Hepatic stellate cell (primary cell): ENCODE data around the gene DNMT3A.

Experiments
- DNase-seq: peaks from one replicate; pipeline ENCODE4 v3.0.0; 2011; ENCODE audit warnings: low spot score

Gene DNMT3A

DNA sequence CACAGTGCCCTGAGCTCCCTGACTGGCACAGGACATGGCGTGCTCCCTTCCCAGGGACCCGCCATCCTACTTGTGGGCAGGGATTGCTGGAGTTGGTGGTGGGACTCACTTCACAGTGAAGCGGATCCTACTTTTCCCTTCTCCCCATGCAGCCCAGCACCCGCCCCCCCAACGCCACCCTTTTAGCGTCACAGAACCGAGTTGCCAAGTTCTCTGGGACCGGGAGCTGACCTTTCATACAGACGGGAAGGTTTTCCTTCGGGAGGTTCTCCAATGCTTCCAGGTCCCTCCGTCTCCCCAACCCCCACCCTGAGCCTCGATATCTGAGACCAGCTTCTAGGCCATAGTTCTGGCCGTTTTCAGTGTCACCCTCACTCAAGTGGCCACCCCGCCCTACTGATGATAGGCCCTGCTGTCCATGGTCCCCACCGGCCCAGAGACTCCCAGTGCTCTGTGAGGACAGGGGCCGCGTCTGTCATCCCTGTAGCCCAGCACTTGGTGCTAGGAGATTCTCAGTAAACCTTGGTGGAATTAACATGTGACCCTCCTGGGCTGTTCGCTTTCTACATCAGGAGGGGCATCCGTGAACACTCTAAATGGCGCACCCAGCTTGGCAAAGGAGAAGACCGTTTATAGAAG, 1.6 kb upstream of the DNMT3A start:
- DNase-seq = no peak

DNA sequence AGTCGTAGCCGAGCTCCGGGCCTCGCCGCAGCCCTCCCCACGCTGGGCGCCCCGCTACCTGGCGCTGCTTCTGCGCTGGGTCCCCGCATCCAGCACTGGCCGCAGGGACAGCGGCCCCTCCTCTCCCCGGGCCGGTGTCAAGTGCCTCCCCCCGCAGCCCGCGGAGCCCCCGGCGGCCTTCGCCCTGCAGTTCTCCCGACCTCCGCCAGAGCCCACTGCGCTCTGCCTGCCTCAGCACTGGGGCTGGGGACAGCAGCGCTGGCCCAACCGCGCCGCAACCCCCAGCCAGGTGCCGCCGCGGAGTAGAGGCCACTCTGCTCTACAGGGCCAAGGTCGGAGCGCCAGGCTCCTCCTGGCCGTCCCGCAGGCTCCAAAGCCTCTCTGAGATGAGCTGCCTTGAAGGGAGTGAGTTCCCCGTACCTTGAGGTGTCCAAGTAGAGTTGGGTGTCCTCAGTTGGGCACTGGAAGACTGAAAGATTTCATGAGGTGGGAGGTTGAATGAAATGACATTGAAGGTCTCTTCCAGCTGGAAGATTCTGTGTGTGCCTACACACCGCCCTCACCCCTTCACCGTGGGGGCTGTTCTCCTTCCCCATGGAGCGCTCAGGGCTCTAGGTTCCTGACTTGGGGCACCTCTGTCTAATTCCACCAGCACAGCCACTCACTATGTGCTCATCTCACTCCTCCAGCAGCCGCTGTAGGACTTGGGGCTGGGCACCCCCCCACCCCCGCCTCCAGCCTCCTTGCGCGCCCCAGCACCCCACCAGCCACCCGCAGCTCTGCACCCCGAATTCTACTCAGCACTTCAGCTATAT, 854 bp upstream of the DNMT3A start:
- DNase-seq = peak; percentile 90

DNA sequence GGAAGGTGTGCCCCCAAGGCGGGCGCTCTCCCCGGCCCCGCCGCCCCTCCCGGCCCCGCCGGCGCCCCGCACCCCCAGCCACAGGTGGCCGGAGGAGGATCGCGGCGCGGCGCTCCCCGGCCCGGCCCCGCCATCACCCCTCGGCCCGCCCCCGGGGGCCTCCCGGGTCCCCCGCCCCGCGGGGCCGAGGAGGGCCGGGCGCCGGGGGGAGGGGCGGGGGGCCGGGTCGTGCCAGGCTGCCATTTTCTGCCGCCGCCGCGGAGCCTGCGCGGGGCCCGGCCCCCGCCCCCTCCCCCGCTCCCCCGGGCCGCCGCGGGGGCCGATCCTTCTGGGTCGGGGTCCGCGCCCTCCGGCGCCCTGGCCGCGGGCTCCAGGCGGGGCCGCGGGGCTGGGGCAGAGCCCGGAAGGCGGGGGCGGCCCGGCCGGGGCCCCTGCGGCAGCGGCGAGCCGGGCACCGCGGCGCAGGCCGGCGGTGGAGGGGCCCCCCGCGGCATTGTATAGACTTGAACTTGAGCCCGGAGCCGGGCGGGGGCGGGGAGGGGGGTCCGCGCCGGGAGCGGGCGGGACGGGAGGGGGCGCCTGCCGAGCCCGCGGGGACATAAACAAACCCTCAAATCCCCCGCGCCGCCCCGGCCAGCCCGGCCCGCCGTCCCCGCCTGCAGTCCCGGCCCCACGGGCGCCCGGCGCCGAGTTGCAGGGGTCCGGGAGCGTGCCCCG, 556 bp downstream of the DNMT3A start:
- DNase-seq = peak; percentile 34

DNA sequence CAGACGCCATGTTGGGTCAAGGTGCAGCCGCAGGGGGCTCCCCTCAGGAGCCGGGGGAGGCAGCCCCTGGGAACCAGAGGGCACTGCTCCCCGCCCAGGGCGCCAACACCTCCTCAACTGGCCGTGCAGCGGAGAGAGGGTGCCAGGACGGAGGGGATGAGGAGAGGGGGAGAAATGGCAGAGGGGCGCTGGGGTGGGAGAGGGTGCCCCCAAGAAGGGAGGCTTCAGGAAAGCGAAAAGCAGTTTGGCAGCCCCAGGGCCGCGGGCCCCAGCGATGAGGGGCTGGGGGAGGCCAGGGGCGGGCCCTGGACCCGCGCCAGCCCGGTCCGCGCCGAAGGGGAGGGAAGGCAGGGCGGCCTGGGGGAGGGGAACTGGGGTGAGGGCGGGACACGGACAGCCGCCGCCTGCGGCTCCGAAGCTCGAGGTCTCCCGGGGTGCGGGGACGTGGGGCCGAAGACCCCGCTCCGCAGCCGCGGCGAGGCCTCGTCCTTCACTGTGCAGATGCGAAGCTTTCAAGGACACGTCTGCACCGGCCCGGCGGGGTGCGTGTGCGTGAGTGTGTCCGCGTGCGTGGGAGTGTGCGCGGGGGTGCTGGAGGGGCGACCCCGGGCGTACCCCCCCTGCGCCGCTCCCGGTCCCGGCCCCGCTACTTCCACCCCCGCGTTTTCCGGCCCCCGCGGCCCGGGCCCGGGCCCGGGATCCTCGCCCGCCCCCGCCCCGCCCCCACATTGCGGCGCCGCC, 1.4 kb downstream of the DNMT3A start:
- no peak for DNase-seq

DNA sequence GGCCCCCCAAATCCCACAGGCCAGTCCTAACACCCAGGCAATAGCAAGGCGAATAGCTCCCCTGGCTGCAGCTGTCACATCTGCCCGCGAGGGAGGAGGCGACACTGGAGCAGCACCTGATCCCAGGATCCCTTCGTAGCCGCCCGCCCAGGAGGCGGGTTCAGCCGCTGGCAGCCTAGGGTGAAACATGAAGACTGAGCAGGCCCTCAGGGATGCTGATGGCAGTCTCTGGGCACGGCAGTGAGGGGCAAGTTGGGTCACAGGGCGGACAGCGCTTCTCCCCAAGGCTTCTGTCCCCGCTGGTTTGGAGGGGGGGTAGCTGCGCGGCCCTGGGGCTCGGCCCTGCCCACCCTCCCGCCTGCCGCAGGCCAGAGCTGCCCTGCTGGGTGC, 1.9 kb downstream of the DNMT3A start:
- DNase-seq = no peak

DNA sequence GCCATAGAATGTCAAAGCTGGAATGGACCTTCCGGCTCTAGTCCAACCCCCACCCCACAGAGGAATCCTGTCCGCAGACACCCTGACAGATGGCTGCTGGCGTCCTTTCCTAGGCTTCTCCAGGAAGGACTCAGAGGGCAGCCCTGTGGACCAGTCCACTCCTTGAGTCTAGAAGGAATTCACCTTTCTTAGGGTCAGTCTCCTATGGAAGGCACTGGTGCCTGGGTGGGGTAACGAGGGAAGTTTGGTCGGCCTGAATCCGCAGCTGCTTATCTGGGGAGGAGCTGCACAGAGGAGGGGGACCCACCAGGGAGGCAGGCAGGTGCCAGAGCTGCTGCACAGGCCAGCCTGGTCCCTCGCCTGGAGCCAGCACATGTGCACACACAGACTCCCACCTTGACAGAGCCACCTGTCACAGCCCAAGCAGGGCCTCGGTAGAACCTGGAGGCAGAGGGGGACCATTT, 2.5 kb downstream of the DNMT3A start:
- no peak for DNase-seq

DNA sequence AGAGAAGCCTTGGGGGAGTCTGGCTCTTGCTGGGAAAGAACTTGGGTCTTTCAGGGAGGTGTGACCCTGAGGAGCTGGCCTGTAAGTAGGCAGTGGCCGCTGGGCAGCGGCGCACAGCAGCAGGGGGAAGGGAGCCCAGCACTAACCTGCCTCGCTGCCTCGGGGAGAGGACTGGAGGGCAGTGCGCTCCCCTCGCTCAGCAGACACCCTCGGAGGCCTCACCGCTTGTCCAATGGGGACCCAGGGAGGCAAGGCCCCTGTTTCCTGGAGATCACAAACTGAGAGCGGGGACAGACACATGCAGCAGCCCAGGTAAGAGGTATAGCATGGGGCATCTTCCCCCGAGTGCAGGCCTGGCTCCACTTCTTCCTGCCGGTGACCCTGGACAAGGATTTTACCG, 3.3 kb downstream of the DNMT3A start:
- no peak for DNase-seq

DNA sequence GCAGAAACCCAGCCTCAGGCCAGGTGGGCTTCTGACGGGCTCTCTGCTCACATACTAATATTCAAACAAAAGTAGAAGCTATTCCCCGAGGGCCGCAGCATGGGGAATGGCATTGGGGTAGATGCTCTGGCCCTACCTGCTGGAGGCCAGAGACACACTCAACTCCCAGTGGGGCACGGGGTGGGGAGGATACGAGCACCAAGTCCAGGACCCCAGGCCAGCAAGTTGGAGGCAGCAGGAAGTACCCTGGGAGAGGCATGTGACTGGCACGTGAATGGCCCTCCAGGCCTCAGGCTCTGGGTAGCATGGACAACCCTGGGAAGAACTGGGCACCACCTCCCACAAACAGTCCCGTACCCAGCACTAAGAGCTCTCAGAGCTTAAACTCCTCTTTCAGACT, 3.8 kb downstream of the DNMT3A start:
- no peak for DNase-seq

DNA sequence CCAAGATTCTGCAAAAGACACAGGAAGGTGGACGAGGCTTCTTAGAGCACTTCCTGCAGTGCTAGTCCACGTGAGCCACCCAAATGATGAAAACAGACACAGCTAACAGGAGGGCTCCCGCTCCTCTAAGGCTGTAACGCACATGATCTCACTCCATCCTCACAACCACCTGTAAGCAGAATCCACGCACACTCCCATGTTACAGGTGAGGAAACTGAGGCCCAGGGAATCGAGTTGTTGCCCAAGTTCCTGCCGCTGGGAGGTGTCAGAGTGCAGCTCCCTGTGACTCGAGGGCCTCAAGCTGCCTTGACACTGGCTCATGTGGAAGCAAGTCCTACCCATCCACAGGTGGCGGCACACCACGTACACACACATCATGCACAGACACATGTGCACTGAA, 4.4 kb downstream of the DNMT3A start:
- no peak for DNase-seq

DNA sequence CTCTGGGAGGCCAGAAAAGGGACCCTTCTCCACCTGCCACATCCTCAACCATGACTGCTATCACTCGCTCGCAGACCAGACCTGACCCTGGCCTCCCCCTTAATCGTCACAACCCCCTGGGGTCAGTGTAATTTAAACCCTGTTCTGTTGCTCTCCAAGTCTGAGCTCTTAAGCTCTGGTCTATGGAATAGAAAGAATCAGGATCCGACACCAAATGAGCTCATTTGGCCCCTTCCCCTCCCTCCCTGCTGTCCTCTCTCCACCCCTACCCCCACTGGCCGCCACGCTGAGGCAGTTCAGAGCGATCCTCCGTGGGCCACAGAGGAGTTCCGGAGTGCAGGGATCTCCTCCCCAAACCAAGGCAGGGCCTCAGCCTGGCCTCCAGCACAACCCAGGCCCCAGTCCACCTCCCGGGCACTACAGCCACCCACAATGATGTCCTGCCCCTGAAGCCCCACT, 5.3 kb downstream of the DNMT3A start:
- DNase-seq = no peak

DNA sequence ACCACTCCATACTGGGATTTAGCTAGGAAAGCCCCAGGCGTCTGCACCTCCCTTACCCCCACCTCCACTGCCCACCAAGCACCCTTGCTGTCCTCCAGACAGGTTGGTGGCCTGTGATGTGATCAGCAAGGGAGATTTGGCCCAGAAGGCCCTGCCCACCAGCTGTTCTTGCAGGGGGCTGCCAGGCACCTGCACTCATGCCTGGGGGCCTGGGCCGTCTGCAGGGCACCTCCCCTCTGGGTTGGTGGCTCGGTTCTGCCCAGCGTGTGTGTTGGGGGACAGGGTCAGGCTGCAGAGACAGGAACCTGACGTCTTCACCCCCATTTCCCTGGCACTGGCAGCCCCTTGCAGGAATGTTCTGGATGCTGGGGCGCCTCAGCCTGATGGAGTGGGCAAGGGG, 5.8 kb downstream of the DNMT3A start:
- DNase-seq = no peak

DNA sequence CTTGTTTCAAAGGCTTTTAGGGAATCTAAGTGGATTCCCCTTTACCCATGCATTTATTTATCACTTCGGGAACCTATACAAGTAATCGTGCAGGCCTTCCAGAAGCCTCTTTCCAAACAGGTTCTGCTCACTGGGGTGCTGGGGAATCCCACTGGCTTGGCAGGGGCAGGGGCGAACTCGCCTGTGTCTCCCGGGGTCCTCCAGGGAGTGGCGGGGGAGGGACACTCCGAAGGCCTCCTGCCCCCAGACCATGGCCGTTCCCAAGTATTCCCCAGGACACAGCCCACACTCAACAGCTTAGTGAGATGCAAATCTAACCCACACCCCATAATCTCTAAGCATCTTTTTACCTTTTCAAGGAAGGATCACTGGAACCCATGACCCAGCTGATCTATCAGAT, 6.5 kb downstream of the DNMT3A start:
- no peak for DNase-seq

DNA sequence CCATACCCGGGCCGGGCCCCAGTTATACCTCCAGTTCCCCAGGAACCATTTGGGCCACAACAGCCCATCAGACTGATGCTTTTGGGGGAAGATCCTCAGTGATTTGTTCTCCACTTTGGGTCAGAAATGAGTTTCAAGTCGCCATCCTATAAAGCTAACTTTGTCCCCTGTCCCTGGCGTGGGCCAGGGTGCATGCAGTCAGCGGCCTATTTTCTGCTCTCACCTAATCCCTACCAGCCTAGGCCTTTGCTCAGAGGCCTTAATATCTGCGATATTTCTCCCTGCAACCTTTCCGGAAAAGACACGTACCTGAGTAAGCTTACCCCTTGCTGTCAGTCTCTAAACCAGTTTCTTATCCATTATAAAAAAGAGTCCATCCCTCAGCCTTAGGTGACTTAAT, 7.2 kb downstream of the DNMT3A start:
- no peak for DNase-seq

DNA sequence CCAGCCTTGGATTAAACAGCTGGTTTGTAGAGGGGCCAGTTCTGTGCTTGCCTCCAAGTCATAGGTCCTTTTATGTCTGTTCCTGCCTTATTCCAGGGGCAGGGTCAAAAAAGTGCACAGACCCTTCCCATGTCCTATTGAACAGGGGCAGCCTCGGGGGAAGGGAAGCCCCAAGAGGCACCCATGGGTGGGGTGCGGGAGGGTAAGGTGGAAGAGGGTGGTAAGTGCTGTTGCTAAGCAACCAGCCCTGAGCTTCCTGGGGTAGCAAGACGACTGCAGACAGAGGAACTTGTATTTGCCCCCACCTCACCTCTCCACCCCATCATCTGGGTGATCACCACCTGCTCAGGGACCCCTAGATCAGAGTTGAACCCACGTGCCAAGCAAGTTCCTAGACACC, 7.7 kb downstream of the DNMT3A start:
- no peak for DNase-seq

DNA sequence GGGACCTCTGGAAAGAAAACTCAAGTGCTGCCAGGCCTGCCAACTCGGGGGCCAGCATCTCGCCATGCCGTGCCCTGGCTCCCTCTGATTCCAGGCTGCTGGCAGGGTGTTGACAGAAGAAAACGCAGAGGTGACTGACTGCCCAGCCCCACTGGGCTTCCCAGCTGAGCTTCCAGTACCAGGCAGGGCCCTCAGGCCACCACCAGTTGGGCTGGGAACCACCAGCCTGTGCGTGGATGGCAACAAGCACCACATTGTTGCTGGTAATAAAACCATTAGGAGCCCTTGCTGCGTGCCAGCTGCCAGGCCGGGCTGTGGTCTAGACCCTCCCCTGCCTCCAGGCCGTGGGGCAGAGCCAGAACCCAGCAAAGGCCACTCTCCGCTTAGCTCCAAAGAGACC, 9.2 kb downstream of the DNMT3A start:
- no peak for DNase-seq

DNA sequence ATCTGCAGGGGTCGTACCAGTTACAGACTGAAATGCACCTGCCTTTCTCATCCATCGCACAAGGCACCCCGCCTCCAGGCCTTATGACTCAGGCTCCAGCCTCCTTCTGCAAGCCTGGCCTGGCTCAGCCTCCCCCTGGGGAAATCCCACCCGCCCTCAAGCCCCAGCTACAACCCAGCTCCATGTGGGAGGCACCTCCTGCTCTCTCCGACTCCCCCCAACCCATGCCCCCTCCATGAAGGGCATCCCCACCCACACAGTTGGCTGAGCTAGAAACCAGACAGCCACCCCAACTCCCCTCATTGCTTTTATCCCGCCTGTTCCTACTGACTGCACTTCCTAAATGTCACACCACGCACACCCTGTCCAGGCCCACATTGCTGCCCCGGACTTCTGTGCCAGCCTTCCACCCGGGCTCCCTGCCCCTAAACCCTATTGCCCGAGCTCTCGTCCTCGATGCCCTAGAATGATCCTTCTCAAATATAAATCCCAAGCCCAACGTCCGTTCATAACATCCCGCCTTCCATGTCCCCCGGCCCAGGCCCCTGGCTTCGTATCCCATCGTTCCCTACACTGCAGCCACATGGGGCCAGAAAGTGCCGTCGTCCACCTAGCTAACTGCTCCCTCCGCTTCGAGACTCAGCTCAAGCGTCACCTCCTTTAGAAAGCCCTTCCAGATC, 9.9 kb downstream of the DNMT3A start:
- no peak for DNase-seq

DNA sequence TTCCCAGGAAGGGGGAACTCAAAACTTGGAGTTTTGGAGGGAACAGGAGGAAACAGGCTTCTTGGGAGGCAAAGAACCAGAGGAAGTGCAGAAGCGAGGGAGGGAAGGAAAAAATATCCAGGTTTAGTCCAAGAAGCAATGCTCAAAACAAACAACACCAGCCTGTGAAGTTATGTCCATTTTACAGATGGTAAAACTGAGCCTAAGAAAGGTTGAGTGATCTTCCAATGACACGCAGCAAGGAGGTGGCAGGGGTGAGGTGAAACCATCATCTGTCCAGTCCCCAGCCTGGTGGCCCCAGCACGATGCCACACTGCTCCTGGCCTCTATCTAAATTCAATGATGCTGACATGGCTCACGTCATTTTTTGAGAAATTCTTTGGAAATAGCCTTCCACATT, 10.8 kb downstream of the DNMT3A start:
- no peak for DNase-seq

DNA sequence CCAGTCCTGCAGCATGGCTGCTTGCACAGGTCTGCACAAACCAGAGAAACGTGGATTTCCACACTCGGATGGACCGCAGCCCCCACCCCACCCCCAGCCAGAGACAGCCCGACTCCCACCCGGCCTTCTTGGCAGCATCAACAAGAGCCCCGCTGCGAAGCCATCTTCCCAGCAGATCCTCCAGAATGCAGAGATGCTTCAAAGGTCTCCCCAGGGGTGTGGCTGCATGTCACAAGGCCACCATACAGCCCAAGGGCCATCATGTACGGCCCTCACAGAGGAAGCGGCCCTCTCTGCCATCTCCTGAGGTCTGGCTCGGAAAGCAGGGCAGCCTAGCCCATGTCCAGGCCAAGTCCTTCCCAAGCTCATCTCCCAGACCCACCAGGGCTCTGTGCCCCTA, 11.5 kb downstream of the DNMT3A start:
- no peak for DNase-seq

DNA sequence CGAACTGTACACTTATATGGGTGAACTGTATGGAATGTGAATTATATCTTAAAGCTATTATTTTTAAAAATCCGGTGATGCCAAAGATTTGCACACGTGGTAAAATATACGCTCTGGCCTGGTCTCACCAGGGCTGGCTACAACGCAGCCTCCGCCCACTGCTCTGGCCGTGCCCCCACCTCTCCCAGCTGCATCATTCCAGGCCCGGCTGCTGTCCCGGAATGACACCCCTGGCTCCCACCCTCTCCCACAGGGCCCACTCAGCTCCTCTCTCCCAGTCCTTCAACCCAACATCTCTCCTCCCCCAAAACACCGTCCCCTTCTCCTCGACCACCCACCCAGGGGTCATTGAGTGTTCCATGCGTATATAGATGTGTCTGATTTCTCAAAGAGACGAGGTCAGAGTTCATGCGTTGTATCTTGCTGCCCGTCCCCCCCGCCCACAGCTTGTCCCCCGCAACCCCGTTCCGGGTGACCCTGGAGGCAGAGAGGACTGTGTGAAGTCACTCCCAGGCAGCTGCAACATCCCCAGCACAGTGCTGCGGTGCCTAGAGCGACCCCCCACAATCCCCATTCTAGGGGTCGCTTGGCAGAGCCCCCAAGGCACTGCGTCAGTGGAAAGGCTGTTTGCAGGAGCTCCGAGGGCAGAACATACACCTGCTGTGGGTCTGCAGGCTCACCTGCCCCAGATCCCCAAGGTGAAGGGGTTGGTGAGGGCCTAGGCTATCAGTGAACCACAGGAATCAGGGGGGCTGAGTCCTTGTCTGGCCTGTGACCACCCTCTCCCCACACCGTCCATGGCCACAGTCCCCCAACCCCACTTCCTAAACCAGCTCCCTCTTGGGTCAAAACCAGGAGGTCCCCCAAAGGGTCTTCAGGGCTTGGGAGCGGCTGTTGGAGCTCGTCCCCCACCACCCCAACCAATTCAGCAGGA, 13.3 kb downstream of the DNMT3A start:
- DNase-seq = no peak

DNA sequence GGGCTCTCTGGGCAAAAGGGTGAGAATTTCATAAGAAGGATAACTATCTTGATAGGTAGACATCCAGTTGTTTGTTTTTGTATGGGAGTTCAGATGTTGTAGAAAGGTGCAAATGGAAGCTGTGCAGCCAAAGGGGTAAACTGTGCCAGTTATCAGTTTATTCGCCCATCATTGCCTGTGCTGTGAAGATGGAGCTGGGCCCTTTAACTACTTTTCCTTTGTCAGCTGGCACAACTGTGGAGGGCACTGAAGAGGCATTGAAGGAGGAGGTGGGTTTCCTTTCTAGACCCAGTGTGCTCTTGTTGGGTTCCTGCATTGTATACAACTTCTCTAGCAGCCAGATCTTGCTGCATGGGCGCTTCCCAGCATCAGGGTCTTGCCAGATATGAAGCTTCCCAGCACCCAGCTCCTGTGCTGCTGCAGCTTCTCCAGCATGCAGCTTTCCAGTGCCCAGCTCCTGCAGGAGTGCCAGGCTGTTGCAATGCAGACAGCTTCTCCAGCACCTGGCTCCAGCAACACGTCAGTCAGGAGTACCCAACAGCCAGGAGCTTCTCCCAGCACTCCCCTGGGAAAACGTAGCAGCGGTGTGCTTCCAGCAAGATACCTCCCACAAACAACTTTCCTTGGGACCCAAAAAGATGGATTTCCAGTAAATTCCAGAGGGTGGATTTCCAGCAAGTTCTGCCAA, 15.3 kb downstream of the DNMT3A start:
- DNase-seq = no peak
